Large intestine (tissue), 3 donors: ENCODE measurements around the gene C1orf74. TPM values are rescaled to one million over a fixed set of nuclear protein-coding genes. Genes with fewer than 3 reads are reported as not detected.
"Not testable (repeated sequence)": the region's sequence is repeated elsewhere in the genome, so short reads cannot be mapped to it uniquely, and the experiment has no call there.

ENCODE experiments used
- DNase-seq, 2 donors: peaks; one replicate each; pipeline versions ENCODE4 v3.0.0 to v3.0.0-alpha.2; 2013
- H3K27ac ChIP-seq: one replicate; pipeline ENCODE4 v1.5.1; 2013; ENCODE audit warnings: low read length
- H3K27me3 ChIP-seq: 2 replicates; pipeline ENCODE4 v1.6.1; 2013; ENCODE audit warnings: low read length; ENCODE audit not compliant: control insufficient read depth, insufficient read depth
- H3K36me3 ChIP-seq: 2 replicates; pipeline ENCODE4 v1.6.1; 2013; ENCODE audit warnings: low read length; ENCODE audit not compliant: control insufficient read depth, insufficient read depth
- H3K4me1 ChIP-seq: one replicate; pipeline ENCODE4 v1.6.1; 2013; ENCODE audit warnings: low read length; ENCODE audit not compliant: control insufficient read depth, insufficient read depth
- H3K4me3 ChIP-seq: one replicate; pipeline ENCODE4 v1.5.1; 2013; ENCODE audit warnings: low read length
- H3K9me3 ChIP-seq: one replicate; pipeline ENCODE4 v1.6.1; 2013; ENCODE audit warnings: mild to moderate bottlenecking, low read depth, low read length, moderate library complexity; ENCODE audit not compliant: control insufficient read depth
- WGBS: methylation state at CpG from one replicate; pipeline ENCODE4 v1.1.5; 2013; ENCODE audit warnings: low lambda C conversion rate; ENCODE audit not compliant: insufficient coverage; 5-methylcytosine and 5-hydroxymethylcytosine counted together
- polyA plus RNA-seq: library from polyadenylated mRNA; unstranded; fragments of 120-200 nt; gene quantifications from one replicate; pipeline ENCODE4 v1.2.1, GENCODE V29; 2013

Gene C1orf74
- polyA plus RNA-seq, 1 donor = 4.7 TPM

DNA sequence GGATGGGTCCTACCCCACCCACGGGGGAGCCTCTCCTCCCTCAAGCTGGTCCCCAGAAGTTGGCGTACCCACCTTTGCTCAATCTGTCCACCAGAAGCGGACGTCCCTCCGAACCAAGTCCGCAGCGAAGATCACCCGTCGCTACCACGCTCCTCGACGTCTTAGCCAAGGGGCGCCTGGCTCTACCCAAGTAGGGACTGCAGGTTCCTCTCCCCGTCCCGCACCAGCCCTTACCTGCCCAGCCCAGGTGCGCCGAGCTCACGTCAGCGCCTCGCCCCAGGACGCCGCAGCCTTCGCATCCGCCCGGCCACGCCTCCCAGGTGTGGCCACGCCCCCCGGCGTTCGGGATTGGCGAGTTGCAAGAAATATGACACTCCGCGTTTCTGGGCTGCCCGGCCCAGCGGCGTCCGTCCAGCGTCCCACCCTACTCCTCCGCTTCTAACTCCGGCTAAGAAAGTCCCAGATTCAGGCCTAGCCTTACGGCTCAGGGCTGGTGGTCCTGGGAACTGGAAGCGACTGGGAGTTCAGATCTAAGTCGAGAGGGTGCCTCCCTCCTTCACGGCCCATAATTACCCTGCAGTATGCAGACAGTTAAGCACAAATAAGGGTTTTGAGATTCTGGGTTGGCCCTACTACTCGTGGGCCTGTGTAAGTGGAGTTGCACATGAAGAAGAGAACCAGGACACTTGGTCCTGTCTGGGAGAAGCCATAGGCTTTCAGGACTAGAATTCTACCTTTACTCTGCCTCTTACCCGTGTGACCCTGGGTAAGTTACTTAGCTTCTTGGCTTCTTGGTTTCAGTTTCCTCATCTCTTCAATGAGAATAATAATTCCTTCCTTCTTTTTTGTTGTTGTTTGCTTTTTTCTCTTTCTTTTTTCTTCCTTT, 21.8 kb upstream of the C1orf74 start, which contains the start of gene IRF6:
IRF6 (minus strand) TSS at position 268 of the 886 bp plus-strand sequence. CDS start 4,729 bp downstream, outside the sequence.
- Histone ChIP-seq H3K4me1 (peaks cover 57% of the 10 kb centered on the region), H3K36me3 (peaks cover 4% of the 10 kb centered on the region), H3K4me3 (peak within 1 kb of the TSS; percentile 94), H3K9me3 (no peaks in the 10 kb centered on the region), H3K27ac (peak within 1 kb of the TSS; percentile 95), H3K27me3 (no peaks in the 10 kb centered on the region)
- DNase-seq = peak; percentile 96 to 98
- 43% methylated on average over 1 of the region's 46 CpGs for WGBS

DNA sequence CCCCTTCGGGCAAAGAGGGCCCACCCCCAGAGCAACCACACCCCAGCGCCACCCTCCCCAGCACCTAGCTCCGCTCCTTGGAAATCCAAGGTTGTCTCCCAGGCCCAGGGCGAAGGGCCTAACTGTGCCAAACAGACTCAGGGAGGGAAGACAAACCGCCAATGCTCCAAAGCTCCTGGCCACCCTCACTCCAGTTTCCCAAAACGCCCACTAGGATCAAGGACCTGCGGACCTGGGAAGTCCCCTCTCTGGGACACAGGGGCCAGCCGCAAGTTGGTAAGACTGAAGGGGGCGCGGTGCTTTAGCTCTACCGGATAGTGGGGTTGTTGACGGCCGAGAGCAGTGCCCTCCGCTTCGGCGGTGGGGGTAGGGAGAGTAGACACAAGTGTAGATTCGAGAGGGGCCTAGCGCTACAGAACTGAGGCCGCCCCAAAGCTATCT, 21.0 kb upstream of the C1orf74 start:
- peaks cover 57% of the 10 kb centered on the region for H3K4me1 ChIP-seq
- peak in 1 of 2 donors; percentile 68 for DNase-seq
- no peaks in the 10 kb centered on the region for H3K27me3 ChIP-seq
- no CpG with 5 or more reads among the region's 19 CpGs for WGBS
- peak overlapping the region; percentile 94 for H3K4me3 ChIP-seq
- no peaks in the 10 kb centered on the region for H3K9me3 ChIP-seq
- peak overlapping the region; percentile 95 for H3K27ac ChIP-seq
- H3K36me3 ChIP-seq = peaks cover 11% of the 10 kb centered on the region

DNA sequence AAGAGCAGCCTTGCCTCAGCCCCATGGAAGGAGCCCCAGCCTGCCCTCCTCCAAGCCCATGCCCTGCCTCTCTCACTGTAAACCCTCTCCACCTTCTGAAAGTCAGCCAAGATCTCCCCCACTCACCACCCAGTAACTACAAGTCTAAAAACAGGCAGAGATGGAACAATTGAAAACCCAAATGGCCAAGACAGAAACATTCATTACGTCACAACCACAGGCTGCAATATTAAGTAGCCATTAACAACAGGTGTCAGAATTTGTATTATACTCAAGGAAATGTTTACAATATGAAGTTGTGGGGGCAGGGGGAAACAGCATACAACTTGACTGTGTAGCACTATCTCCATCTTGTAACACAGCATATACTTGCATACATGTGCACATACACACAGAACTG, 19.2 kb upstream of the C1orf74 start:
- Histone ChIP-seq H3K27me3 (no peaks in the 10 kb centered on the region), H3K27ac (peak overlapping the region; percentile 11), H3K4me3 (no peak overlapping the region), H3K9me3 (no peaks in the 10 kb centered on the region), H3K4me1 (peaks cover 46% of the 10 kb centered on the region), H3K36me3 (peaks cover 24% of the 10 kb centered on the region)
- DNase-seq = no peak
- no CpG with 5 or more reads among the region's 1 CpG for WGBS

DNA sequence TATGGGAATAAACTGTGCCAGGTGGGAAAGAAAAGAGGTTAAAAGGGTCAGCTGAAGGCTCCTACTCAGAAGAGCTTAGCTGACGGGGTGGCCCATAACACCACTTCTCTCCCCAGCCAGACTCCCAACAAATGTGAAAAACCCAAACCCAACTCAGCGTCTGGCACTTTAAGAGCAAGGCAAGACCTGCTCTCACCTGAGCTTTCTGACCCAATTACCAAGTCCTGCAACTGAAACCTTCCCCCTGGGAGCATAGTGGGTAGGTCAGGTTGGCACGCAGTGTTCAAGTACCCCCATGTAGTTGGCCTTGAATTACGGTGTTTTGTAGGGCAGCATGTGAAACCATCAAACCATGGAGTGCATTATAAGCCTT, 18.4 kb upstream of the C1orf74 start:
- no peaks in the 10 kb centered on the region for H3K9me3 ChIP-seq
- WGBS = no CpG with 5 or more reads among the region's 4 CpGs
- no peak overlapping the region for H3K4me3 ChIP-seq
- no peak for DNase-seq
- peaks cover 24% of the 10 kb centered on the region for H3K36me3 ChIP-seq
- H3K27me3 ChIP-seq = no peaks in the 10 kb centered on the region
- peaks cover 41% of the 10 kb centered on the region for H3K4me1 ChIP-seq
- H3K27ac ChIP-seq = peak overlapping the region; percentile 13

DNA sequence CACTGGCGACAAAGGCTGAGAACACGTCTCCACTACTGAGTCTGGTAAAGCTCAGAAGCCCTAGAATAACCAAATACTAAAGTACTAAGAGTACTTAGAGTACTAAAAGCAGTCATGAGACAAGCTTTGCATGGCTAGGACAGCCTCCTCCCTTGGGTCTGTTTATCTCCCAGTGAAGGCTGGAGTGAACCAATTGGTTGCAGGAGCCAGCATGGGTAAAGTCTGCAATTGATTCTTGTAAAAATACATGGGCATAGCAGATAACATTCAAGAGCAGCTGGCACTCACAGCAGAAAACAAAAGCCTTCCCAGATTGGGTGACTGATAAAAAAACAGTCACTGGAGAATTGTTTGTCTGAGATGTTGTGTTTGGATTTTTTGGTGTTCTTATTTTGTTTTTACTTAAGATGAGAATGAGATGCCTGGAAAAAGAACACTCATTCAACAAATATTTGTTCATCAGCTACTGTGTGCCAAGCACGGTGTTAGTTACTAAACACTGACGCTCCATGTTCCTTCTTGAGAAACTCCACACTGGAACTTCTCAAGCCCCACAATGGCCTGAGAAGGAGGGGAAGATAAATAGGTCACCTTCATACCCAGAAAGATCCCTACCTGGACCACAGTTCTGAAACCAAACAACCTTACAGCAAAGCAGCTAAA, 17.9 kb upstream of the C1orf74 start:
- H3K27ac ChIP-seq = peak overlapping the region; percentile 71
- peak; percentile 42 to 73 for DNase-seq
- peaks cover 24% of the 10 kb centered on the region for H3K36me3 ChIP-seq
- H3K4me3 ChIP-seq = no peak overlapping the region
- H3K4me1 ChIP-seq = peaks cover 41% of the 10 kb centered on the region
- no peaks in the 10 kb centered on the region for H3K9me3 ChIP-seq
- no CpG with 5 or more reads among the region's 4 CpGs for WGBS
- H3K27me3 ChIP-seq = no peaks in the 10 kb centered on the region

DNA sequence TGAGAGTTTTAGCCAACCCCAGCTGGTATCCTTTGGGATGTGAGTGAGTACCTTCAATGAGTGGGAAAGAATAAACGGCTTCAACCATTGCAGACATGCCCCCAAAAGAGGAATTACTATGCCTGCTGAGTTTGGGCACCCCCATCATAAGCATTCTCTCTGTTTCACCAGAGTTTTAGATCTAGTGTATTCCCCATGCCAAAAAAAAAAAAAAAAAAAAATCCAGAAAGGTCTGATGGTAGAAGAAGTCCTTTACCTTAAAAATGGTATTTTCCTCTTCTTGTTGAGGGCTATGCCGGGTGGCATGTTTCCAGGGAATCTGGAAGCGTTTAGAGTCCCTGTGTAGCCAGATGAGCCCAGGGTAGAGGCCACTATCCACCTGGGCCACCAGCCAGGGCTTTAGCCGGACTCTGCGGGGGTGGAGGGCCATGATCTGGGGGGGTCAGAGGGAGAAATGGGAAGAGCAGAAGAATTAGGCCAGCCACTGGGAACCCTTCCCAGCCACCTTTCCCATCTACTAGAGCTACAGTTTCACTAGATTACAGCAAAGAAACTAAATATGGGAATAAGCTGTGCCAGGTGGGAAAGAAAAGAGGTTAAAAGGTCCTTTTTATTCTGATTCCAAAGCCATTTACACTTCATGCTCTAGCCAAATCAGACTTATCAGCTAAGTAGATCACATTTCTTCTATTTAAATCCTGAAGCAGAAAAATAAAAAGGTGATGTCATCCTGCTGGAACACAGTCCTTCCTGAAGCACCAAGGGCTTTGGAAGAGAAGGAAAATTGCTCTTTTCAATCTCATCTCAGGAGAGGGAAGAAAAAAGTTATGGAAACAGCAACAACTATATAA, 16.9 kb upstream of the C1orf74 start:
- H3K27me3 ChIP-seq = no peaks in the 10 kb centered on the region
- no peak for DNase-seq
- H3K27ac ChIP-seq = peak overlapping the region; percentile 71
- H3K4me1 ChIP-seq = peaks cover 41% of the 10 kb centered on the region
- WGBS = no CpG with 5 or more reads among the region's 5 CpGs
- H3K36me3 ChIP-seq = peaks cover 24% of the 10 kb centered on the region
- H3K9me3 ChIP-seq = no peaks in the 10 kb centered on the region
- no peak overlapping the region for H3K4me3 ChIP-seq

DNA sequence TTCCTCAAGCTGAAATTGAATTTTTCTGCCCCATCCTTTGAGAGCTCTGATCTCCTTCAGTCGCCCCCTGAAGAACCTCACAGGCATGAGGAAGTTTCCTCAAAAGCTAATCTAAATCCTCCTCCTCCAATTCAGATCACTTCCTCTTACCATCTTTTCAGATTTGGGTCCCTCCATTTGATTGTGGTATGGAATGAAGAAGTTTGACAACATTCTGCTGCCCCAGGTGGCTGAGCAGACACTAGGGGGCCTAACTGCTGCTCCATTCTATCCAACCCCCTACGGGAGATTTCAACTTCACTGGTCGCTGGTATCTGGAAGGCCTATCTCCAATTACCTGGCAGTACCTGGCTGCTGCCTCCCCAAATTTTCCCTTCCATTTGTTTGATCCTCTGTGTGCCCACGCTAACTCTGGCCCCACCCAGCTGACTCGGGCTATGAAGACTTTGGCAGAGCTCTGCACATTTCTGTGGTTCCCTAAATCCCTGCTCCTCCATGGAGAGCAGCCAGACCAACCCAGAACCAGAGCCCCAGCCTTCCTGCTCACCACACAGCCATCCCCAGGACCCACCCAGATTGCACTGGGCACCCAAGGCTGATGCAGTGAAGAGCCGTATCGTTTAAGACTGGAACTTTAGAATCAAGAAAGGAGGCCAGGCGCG, 13.8 kb upstream of the C1orf74 start:
- H3K9me3 ChIP-seq = no peaks in the 10 kb centered on the region
- no peak for DNase-seq
- H3K4me3 ChIP-seq = no peak overlapping the region
- peaks cover 42% of the 10 kb centered on the region for H3K4me1 ChIP-seq
- peaks cover 44% of the 10 kb centered on the region for H3K36me3 ChIP-seq
- no peaks in the 10 kb centered on the region for H3K27me3 ChIP-seq
- peak overlapping the region; percentile 66 for H3K27ac ChIP-seq
- WGBS = no CpG with 5 or more reads among the region's 9 CpGs

DNA sequence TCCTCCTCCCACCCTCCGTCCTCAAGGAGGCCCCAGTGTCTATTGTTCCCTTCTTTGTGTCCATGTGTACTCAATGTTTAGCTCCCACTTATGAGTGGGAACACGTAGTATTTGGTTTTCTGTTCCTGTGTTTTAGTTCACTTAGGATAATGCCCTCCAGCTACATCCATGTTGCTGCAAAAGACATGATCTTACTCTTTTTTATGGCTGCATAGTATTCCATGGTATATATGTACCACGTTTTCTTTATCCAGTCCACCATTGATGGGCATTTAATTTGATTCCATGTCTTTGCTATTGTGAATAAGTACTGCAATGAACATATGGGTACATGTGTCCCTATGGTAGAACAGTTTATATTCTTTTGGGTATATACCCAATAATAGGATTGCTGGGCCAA, 9.4 kb upstream of the C1orf74 start:
- not testable (repeated sequence) for H3K27me3 ChIP-seq, DNase-seq, H3K4me3 ChIP-seq, H3K9me3 ChIP-seq, H3K27ac ChIP-seq
- Histone ChIP-seq H3K4me1 (peaks cover 57% of the 10 kb centered on the region), H3K36me3 (peaks cover 46% of the 10 kb centered on the region)
- WGBS = no CpG with 5 or more reads among the region's 3 CpGs

DNA sequence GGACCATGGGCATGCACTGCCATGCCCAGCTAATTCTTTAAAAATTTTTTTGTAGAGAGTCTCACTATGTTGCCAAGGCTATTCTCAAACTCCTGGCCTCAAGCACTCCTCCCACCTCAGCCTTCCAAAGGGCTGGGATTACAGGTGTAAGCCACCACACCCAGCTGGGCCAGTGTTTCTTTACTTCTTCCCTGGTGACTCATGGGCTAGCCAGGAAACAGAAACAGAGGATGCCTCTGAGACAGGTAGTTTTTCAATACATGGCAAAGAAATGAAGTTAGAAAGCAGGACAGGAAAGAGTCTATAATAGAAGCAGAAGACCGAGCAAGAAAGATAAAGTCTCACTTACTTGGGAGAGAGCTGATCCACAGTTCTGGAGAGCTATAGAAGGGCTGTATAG, 7.6 kb upstream of the C1orf74 start:
- no peak overlapping the region for H3K4me3 ChIP-seq
- no peaks in the 10 kb centered on the region for H3K27me3 ChIP-seq
- H3K4me1 ChIP-seq = peaks cover 60% of the 10 kb centered on the region
- peak; percentile 29 to 60 for DNase-seq
- no CpG with 5 or more reads among the region's 1 CpG for WGBS
- no peaks in the 10 kb centered on the region for H3K9me3 ChIP-seq
- H3K27ac ChIP-seq = peak overlapping the region; percentile 78
- peaks cover 60% of the 10 kb centered on the region for H3K36me3 ChIP-seq
